HG03442 (cell line): Measurements from ENCODE around the gene MTIF3.
"Not testable (repeated sequence)": the region's sequence is repeated elsewhere in the genome, so short reads cannot be mapped to it uniquely, and the experiment has no call there.

ENCODE experiments used
- ATAC-seq: cut with Tn5 transposase; IDR thresholded peaks from one replicate; pipeline ENCODE4 v1.9.1; 2021; ENCODE audit warnings: mild to moderate bottlenecking, moderate library complexity; ENCODE audit not compliant: unreplicated experiment

Gene MTIF3

DNA sequence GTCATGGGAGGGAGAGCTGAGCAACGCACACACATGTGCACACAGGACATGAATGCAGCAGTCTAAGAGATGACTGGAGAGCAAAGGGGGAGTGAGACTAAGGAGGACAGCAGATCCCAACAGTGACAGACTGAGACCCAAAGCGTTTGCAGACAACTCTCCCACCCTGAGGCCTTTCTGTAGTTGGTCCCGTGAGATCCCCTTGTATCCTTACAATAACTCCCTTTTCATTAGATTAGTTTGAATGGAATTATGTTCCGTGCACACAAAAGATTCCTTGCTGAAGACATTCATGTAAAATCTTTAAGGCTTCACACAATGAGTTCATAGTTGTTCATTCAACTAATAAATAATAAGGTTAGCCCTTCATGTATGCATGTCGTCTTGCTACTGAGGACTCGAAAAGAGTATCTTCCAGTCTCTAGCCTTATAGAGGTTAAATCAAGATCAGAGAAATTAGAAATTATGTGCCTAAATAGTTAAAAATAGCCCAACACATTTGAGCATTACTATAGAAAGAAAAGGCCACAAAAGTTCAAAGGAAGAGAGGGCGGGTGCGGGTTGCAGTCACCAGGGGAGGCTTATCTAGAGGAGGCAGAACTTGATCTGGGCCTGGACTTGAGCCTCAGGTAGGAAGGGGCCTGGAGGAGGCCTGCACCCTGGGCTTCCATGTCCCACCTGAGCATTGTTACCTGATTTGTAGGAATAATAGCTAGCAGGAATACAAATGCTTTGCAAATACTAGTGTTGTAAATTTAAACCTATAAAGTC is 29.1 kb downstream of the MTIF3 start:
- no peak for ATAC-seq

DNA sequence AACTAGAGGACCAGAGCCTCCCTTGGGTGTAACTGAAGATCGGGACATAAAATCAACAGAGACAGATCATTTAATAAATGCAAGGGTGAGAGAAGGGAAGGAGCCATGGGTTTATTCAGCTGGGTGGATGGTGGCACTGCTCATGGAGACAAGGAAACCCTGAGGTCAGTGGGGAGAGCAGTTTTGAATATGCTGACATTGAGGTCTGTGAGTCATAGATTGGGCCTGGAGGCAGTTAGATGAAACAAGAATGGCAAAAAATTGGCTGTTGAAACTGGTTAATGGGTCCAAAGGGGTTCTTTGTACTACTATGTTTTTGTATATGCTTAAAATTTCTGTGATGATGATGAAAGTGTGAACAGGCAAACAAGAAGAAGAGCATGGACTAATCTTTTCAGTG is 31.0 kb downstream of the MTIF3 start:
- ATAC-seq, result no peak

DNA sequence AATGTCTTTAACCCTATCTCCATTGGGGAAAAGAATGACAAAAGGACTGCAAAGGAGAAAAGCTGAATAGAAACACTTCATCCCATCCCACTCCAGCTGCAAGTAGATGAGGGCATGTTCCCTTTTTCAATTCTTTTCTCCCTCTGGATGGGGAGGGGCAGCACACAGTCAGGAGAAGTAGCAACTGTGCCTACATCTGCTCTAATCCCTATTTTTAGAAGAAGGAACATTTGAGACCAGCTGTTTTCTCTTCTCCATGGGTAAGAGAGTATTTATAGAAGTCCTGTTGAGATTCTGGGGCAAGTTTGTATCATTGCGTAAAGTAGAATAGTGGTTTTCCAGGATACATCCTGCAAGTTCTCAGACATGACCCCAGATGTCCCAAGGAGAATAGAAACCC is 35.2 kb downstream of the MTIF3 start:
- ATAC-seq, result no peak

DNA sequence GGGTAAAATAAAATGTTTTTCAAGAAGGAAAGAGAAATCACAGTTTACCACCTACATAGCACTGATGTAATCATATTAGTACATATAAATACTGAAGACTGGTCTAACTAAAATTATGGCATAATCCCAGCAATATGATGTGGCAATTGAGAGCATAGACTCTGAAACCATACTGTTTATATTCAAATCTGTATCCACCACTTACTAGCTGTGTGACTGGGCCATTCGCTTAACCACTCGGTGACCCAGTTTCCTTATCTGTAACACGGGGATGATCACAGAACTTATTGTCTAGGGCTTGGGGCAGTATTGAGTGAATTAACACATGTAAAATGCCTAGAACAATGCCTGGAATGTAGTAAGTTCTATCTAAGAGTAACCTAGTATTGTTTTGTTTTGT is 39.0 kb downstream of the MTIF3 start:
- ATAC-seq, result no peak

- no peak for ATAC-seq
Observed at GRCh38 chr13:27409013-27409412, 41.4 kb downstream of the MTIF3 start.

GRCh38 chr13:27408074-27408473 is 42.3 kb downstream of the MTIF3 start:
- no peak for ATAC-seq

DNA sequence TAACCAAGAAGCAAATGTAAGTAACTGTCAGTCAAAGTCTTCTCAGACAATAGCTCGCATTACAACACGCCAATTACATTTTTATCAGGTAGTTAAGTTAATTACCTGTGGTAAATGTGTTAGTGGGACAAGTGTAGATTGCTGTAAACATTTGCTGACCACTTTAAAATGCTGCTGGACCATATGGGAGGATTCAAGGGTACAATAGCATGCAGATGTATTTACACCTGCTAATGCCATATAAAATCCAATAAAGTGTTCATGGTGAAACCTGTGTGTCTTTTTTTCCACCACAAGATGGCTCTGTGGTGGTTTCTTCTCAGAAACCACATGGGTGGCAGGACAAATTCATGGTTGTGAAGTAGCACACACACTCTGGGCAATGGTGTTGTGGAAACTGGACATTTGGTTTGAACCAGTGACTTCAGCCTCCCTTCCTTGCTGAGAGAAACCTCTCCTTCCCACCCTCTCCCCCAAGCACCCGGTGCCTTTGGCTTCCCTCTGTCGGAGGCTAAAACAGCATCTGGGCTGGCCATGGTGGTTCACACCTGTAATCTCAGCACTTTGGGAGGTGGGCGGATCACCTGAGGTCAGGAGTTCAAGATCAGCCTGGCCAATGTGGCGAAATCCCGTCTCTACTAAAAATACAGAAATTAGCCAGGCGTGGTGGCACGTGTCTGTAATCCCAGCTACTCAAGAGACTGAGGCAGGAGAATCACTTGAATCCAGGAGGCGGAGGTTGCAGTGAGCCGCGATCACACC is 44.0 kb downstream of the MTIF3 start:
- no peak for ATAC-seq

DNA sequence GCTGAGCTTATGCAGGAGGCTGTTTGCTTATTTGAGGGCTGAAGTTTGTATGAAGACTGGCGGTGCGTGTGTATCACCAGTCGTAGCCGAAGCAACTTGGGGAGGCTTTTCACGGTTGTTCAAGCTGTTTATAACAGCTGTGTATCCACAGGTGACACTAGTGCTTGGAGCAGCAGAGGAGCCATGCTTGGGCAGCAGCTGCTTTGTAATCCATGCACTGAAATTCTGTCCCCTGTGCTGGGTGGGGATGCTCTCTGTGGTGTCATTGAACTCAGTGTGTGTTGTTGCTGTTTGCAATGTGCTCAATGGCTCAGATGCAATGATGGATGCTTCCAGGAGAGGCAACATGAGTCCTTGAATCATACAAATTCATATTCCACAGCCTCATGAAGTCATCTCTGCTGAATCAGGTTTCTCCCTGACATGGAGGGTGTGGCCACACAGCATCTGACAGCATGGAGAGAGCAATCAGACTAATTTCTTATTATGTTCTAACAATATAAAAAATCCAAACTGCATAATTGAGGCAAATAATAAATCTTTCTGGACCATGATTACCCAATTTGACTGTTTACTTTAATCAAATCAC is 44.7 kb downstream of the MTIF3 start:
- no peak for ATAC-seq

DNA sequence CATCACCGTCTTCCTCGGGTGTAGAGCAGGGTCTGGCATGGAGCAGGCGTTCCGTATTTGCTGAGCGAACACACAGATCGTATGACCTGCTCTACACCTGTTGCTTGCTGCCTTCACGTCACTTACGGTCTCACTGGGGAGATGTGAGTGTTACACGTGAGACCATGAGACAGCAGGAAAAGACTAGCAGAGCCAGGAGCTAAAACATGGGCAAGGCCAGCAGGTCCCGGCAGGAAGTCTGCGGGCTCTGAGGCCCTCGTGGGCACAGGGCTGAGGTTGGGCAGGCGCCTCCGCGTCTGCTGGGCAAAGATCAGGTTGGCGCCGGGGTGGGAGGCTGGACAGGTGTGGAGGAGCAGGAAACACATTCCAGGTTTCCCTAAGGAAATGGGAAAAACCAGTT is 45.7 kb downstream of the MTIF3 start:
- ATAC-seq, result no peak

DNA sequence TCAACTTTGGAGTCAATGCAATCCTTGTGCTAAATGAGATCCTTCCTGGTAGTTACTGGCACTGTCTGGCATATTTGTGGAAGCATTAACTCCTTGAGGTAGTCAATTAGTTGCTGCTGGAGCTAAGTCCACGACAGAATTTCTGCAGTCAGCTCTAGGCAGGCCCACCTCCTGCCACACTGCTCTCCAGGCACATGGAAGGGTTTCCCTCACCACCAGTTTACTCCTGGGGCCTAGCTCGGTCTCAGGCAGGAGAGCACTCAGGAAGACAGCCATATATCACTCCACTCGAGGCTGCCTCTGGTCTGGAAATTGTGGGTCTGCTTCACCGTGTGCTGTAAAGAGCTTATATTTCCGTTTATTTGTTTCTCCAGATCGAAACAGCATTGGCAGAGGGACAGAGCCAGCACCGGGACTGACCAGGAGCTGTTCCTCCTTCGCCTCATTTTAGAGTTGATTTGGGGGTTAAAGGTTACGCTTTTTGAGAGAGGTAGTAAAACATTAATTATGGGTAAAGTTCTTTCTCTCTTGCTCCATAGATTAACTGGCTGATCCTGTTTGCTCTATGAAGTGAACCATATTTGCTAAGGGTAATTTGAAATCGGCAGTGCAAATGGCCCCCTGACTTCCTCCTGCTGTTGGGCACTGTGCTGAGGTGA is 46.5 kb downstream of the MTIF3 start:
- ATAC-seq, result no peak

DNA sequence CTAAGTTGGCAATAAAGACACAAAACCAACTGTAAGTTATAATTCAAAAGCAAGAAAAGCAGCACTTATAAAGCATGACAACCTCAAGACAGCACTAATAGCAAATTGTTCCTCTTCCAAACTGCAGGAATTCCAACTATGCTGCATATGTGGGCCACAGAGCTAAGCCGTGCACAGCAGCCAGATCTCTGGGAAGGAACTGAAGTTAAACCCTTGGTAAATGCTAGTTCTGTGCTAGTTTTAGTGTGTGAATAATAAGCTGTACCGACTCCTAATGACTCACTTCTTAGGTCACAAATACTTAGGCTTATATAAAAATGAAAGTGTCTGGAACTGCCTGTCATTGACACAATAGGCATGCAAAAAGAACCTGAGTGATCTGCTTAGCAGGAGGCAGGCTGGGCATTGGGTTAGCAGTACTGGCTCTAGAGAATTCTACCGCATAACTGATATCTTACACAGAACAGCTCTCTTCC is 47.1 kb downstream of the MTIF3 start:
- ATAC-seq, result no peak

DNA sequence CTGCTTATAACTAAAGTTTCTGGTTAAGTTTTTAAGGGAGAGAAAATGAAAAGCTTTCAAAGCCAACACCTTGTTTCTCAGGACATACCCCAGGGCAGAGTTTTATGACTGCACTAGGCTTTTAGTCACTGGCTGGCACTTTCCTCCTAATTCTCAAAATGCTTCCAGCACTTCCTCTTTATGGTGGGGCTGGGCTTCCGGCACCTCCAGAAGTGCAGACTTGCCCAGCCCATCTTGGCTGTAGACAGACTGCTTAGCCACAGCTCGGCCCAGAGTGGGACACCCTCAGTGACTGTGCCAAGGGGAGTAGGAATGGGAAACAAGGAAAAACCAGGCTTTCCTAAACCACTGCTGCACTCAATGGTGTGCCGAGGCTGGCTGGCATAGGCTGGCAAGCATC is 49.2 kb downstream of the MTIF3 start:
- ATAC-seq, result no peak

DNA sequence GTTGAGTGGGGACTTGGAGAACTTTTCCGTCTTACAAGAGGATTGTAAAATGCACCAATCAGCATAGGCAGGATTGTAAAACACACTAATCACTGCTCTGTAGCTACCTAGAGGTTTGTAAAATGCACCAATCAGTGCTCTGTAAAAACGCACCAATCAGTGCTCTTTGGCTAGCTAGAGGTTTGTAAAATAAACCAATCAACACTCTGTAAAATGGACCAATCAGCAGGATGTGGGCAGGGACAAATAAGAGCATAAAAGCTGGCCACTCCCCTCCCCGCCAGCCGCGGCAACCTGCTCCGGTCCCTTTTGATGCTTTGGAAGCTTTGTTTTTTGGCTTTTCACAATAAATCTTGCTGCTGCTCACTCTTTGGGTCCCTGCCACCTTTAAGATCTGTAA is 50.0 kb downstream of the MTIF3 start:
- not testable (repeated sequence) for ATAC-seq

DNA sequence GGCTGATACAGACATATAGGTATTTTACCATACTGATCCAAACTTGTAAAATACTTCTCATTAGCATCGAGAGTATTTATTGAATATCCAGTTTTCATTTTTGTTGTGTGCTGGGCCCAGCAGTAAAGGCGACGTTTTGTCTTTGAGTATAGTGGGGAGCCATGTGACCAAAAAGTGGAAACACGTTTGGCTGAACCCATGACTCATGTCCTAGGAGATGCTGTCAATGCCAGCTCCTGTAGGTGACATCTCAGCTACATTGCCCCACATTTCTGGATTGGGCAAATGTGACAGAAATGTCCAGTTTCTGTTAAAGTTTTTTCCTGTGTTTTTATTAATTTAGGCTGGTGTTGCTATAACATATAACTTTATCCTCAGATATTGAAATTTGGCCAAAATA is 52.0 kb downstream of the MTIF3 start:
- ATAC-seq, result no peak

DNA sequence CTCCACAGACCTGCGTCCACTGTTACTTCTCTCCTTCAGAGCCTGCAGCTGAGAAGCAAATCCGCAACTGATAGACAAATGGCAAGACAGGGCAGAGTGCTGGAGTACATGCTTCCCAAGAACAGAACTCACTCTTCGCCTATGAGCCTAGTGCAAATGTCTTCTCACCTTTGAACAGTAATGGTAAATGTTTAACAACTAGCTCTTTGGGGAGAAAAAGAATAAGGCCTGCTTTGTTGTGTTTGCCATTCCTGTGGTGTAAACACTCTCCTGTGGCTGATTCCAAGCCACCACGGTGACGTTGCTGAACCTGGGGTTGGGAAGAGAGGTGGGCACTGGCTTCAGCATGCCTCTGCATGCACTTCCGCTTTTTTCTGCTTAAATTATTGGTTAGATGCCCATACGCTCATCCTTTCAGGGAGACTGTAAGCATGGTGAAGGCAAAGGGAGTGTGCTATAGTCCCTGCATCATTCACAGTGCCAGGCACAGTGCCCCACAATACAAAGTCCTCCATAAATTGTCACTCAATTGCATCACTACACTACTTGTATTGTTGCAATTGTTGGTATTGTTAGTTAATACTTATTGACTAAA is 54.0 kb downstream of the MTIF3 start:
- ATAC-seq, result no peak

DNA sequence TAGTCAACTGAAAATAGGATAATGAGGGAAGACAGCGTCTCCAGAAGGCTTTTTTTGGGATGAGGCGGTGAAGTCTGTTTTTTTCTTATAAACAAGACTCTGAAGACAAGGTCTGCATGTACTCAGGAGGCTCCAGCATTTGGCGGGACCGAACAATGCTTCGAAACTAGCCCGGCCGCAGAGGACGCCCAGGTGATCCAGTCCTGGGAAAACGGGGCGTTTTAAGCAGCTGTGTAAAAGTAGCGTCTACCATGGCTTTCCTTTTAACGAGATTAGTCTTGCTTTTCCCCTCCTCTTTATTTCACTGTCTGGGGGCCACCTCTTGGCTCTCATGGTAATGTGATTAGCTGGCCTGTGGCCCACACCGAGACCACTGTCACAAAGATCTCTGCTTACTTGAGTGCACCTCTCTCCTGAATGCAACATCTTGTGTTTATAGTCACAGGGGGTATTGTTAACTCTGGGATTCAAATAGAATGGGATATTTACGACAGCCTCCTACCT is 55.3 kb downstream of the MTIF3 start:
- ATAC-seq, result no peak

- ATAC-seq, result no peak
Observed at GRCh38 chr13:27393101-27393500, 57.3 kb downstream of the MTIF3 start.

DNA sequence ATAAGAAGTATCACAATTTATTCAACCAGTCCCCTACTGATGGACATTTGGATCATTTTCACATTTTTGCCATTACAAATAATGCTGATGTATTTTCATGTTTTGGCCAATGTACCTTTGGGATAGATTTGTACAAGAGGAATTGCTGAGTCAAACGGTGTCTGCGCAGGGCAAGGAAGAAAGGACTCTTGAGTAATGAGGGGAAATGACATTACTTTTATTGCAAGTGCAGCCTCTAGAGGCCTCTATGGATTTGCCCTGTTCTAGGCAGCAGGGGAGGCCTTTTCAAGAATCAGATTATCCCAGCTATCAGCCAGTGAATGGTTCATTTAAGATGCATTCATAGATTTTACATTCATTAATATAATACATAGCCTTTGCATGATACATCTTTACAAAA is 58.9 kb downstream of the MTIF3 start:
- ATAC-seq, result no peak

DNA sequence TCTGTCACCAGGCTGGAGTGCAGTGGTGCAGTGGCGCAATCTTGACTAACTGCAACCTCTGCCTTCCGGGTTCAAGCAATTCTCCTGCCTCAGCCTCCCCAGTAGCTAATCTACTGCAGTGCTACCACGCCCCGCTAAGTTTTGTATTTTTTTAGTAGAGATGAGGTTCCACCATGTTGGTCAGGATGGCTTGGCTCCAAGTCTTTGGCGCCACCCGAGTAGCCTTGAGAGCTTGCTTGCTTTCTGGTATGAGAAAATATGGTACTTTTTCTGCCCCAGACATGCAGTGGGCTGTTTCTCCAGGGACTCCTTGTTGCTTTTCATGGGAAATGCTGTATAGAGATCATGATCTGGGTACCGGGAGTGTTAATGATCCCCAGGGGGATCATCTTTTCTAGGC is 60.5 kb downstream of the MTIF3 start:
- ATAC-seq, result no peak

GRCh38 chr13:27388241-27388640 is 62.1 kb downstream of the MTIF3 start:
- no peak for ATAC-seq
